Left hindlimb (tissue), 1 donor: ENCODE data around the gene FZD2.
A peak's percentile ranks its signal among the peaks of the same experiment; 100 is the strongest.
"Not testable (repeated sequence)": the region's sequence is repeated elsewhere in the genome, so short reads cannot be mapped to it uniquely, and the experiment has no call there.

Experiments used
- DNase-seq: peaks from one replicate; pipeline ENCODE4 v3.0.0-alpha.2; 2018

Gene FZD2

GRCh38 chr17:44578947-44579346, 21.7 kb downstream of the FZD2 start:
- no peak for DNase-seq

DNA sequence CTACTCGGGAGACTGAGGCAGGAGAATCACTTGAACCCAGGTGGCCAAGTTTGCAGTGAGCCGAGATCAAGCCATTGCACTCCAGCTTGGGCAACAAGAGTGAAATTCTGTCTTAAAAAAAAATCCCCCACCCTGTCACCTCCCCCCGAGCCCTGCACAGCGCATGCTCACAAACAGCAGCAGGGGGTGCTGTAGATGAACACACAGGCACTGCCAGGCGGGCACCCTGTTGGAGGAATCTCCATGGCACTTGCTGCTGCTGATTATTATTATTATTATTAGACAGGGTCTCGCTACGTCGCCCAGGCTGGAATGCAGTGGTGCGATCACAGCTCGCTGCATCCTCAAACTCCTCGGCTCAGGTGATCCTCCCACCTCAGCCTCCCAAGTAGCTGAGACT, 24.6 kb downstream of the FZD2 start:
- no peak for DNase-seq

- peak; percentile 61 for DNase-seq
Observed at GRCh38 chr17:44584443-44584842, 27.2 kb downstream of the FZD2 start.

GRCh38 chr17:44585315-44585714, 28.0 kb downstream of the FZD2 start:
- no peak for DNase-seq

- DNase-seq = no peak
Observed at GRCh38 chr17:44587339-44587738, 30.1 kb downstream of the FZD2 start.

- no peak for DNase-seq
Observed at GRCh38 chr17:44589316-44590071, 32.2 kb downstream of the FZD2 start.

GRCh38 chr17:44590072-44590462, 32.8 kb downstream of the FZD2 start:
- not testable (repeated sequence) for DNase-seq

DNA sequence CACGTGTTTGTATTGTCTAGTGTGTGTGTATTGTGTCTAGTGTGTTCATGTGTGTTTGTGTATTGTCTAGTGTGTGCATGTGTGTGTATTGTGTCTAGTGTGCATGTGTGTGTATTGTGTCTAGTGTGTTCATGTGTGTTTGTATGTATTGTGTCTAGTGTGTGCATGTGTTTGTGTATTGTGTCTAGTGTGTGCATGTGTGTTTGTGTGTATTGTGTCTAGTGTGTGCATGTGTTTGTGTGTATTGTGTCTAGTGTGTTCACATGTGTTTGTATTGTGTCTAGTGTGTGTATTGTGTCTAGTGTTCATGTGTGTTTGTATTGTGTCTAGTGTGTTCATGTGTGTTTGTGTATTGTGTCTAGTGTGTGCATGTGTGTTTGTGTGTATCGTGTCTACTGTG, 33.5 kb downstream of the FZD2 start:
- not testable (repeated sequence) for DNase-seq

DNA sequence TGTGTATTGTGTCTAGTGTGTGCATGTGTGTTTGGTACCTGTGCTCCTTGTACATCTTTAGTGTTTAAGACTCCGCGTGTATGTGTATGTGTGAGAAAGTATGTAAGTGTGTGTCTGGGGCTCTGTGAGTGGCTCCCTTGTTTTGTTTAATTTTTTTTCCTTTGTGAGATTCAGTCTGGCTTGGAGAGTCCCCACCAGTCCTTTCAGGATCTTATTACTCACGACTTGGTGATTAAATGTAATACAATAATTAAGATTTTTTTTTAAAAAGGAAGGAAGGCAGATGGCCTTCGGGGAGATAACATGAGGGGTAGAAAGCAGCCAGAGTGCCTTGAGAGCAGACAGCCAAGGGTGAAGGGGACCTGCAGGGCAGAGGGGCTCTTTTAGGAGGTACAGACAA, 33.9 kb downstream of the FZD2 start:
- DNase-seq = no peak

DNA sequence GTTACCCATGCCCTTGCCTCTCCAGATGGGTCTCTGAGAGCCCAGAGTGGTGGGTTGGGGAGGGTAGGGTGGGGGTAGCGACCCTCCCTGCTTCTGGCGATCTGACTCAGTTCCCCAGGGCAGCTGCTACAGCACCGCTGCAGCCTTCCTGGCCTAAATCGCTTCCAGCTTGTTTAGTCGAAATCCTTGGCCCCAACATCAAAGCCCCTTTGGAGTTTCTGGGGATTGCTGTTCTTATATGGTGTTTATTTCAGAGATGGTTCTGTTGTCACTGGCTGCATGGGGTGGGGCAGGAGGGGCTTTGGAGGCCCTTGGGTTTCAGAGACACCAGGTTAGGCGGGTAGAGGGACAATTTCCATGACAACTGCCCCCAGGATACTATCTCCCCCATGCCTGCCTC, 35.9 kb downstream of the FZD2 start:
- DNase-seq = no peak

DNA sequence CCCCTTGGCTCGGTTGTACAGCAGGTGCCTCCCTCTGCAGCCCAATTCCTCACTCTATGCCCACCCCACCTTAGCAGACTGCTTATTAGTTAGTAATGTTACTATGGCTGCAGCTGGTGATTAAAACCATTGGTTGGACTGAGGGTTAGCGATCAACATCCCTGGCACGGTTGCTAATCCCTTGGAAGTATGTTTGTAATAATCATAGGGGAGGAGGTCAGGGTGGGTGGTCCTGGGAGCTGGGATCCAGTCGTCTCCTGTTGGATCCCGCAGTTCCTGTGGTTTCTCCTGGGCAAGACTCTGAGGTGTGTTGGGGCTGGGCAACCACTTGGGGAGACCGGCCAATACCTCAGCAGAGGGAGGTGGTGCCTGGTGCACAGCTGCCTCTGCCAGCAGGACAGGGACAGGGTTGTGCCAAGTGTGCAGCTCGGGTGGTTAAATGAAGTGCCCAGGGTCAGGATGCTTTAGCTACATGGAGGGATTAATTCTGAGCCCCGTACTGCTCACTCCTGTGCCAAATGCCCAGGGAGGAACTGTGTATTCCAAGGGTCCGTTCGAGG, 38.0 kb downstream of the FZD2 start:
- DNase-seq = no peak

- no peak for DNase-seq
Observed at GRCh38 chr17:44598329-44598728, 41.0 kb downstream of the FZD2 start.

DNA sequence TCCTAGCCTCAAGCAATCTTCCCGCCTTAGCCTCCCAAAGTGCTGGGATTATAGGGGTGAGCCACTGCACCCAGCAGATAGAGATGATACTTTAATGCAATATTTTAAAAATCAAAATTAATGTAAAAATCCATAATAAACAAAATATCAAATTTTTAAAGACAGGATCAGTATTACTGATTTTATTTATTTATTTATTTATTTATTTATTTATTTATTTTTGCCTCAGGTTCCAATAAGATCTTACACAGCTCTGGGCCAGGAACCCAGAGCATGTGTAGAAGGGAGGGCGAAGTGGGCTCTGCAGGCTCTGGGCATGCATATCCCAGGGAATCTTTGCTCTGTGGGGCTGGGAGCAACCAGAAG, 41.6 kb downstream of the FZD2 start:
- DNase-seq = no peak

DNA sequence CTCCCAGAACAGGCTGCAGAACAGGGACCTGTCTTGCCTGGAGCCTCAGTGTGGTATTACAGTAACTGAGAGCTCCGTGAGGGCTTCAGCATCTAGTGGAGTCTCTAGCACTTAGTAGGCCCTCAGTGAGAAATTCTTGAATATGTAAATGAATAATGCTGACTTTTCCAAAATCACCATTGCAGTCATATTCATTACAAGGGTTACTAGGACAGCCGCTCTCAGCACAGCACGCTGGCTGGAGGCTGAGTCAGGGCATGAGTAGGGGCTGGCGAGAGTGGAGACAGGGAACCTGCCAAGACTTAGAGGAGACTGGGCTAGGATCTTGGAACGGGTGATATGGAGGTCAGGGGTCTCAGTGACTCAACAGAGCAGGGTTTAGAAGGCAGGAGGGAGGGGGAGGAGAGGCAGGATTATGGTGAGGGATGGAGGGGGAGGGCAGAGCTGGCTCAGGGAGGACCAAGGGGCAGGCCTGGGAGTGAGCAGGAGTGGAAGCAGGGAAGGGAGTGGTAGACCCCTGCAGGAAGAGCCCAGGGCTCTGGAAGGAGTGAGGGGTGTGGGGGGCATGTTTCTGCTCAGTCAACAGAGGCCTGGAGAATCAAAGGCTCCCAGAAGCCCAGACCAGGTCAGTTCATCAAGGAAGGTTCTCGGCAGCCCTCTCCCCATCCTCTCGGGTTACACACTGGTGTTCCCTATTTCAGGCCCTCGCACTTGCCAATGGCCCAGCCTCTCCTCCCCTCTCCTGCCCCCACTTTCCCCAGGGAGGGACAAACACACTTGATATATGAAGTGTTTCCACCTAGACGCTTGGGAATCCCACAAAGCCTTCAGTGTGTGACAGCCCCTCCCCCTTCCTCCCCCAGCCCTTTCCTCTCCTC, 42.3 kb downstream of the FZD2 start:
- peak; percentile 69 for DNase-seq

DNA sequence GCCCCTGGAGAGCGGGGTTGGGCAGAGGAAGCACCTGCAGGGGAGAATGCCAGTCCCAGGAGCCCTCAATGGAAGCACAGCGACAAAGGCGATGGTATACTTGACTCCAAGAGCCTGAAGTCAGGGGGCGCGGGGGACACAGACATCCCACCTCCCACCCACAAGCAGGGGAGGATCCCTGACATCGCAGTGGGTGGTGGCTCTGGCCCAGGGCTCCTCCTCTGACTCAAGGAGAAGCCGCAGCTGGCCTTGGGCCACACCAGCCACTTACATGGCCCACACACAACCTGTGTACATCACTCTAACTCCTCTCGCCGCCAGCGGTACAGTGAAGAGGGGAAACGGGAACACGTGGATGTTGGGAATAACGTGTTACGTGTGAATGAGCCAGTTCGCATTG, 44.3 kb downstream of the FZD2 start:
- peak; percentile 53 for DNase-seq

GRCh38 chr17:44601973-44602372, 44.7 kb downstream of the FZD2 start:
- DNase-seq = no peak

- no peak for DNase-seq
Observed at GRCh38 chr17:44602390-44602789, 45.1 kb downstream of the FZD2 start.

DNA sequence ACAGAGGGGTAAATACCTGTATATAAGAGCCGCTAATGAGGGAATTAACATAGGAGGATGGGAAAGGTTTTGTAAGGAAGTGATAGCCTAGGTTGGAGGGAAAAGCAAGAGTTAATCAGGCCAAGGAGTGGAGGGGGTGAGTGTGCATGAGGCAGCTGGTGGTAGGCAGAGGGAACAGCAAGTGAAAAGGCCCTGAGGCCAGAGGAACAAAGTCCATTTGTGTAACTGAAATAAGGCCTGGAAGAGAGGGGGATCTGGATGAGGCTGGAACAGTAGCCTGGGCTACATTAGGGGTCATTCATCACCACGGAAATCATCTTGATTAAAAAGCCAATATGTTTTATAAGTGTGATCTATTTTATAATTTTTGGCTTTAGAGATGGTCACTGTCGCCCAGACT, 45.7 kb downstream of the FZD2 start:
- DNase-seq = no peak

GRCh38 chr17:44604116-44604761, 47.0 kb downstream of the FZD2 start:
- DNase-seq = peak; percentile 62

GRCh38 chr17:44604768-44605485, 47.6 kb downstream of the FZD2 start:
- DNase-seq = no peak

DNA sequence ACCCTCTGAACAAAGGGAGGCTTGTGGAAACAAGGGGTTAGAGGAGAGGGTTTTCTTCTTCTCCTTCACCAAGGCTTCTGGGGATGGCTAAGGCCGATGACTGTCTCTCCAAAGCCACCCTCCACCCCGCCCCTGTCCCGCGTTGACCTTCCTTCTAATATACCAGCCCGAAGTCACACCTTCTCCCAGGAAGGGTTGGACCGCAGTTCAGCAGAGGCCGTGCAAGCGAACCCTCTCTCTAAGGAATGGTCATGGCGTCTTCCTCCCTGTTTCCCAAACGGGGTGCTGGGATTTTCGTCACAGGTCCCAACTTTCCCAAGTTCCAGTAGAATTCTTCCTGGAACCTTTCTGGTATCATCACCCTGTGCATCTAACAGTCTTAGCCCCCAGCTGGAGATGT, 49.4 kb downstream of the FZD2 start:
- no peak for DNase-seq

- peak; percentile 85 for DNase-seq
Observed at GRCh38 chr17:44607836-44608690, 50.8 kb downstream of the FZD2 start.
